AG08396 (cell line): ENCODE measurements around the gene TMEM95.

Source experiments
- DNase-seq: peaks from one replicate; pipeline ENCODE4 v3.0.0; 2012; ENCODE audit warnings: low spot score, mixed read lengths

The TMEM95 gene

GRCh38 chr17:7379134-7379533 is 24.2 kb downstream of the TMEM95 start:
- DNase-seq, result no peak

GRCh38 chr17:7380321-7380720 is 25.4 kb downstream of the TMEM95 start:
- peak; percentile 69 for DNase-seq

- DNase-seq, result peak; percentile 48
Measured at GRCh38 chr17:7380855-7381683, 26.1 kb downstream of the TMEM95 start, which contains the start of gene TNK1. Gene TNK1, plus strand, starts transcription at chr17:7381089. Its CDS starts 1,838 bp downstream, at chr17:7382927.

GRCh38 chr17:7382901-7383300 is 27.9 kb downstream of the TMEM95 start:
- DNase-seq, result no peak

GRCh38 chr17:7383371-7383741 is 28.4 kb downstream of the TMEM95 start:
- no peak for DNase-seq

GRCh38 chr17:7383742-7384488 is 29.0 kb downstream of the TMEM95 start:
- DNase-seq, result peak; percentile 77

GRCh38 chr17:7384489-7385081 is 29.6 kb downstream of the TMEM95 start:
- no peak for DNase-seq

- DNase-seq, result no peak
Measured at GRCh38 chr17:7388856-7389255, 33.9 kb downstream of the TMEM95 start.

GRCh38 chr17:7389924-7390910 is 35.3 kb downstream of the TMEM95 start:
- no peak for DNase-seq

- DNase-seq, result no peak
Measured at GRCh38 chr17:7391307-7391706, 36.4 kb downstream of the TMEM95 start.

- no peak for DNase-seq
Measured at GRCh38 chr17:7392696-7393612, 38.0 kb downstream of the TMEM95 start.

GRCh38 chr17:7393613-7394451 is 38.9 kb downstream of the TMEM95 start:
- peak; percentile 71 for DNase-seq

GRCh38 chr17:7394452-7395191 is 39.7 kb downstream of the TMEM95 start, which contains the start of gene PLSCR3:
Gene PLSCR3, minus strand, starts transcription at chr17:7394525. Its CDS starts 415 bp downstream, at chr17:7394110.
- DNase-seq, result peak; percentile 96

- DNase-seq, result no peak
Measured at GRCh38 chr17:7396147-7396546, 41.2 kb downstream of the TMEM95 start.

- DNase-seq, result no peak
Measured at GRCh38 chr17:7398612-7399011, 43.7 kb downstream of the TMEM95 start.

- no peak for DNase-seq
Measured at GRCh38 chr17:7403043-7403726, 48.2 kb downstream of the TMEM95 start.

GRCh38 chr17:7403727-7403976 is 48.7 kb downstream of the TMEM95 start:
- DNase-seq, result peak; percentile 85

- peak; percentile 97 for DNase-seq
Measured at GRCh38 chr17:7403977-7404736, 49.2 kb downstream of the TMEM95 start, which contains the start of gene TMEM256. Gene TMEM256, minus strand, starts transcription at chr17:7404097. Its CDS starts 13 bp downstream, at chr17:7404084.
